Stimulated activated CD8-positive, alpha-beta memory T cell treated with anti-CD3 and anti-CD28 coated beads, Interleukin-15, amount 100 ng/mL, for 4 hours (primary cell): Measurements from ENCODE around the gene ITIH5.
"Not testable (repeated sequence)": the region's sequence is repeated elsewhere in the genome, so short reads cannot be mapped to it uniquely, and the experiment has no call there.

Source experiments
- DNase-seq, 2 donors: peaks; one replicate each; pipeline ENCODE4 v3.0.0-alpha.2; 2020; ENCODE audit warnings: low read depth in 2 of 2

Gene ITIH5

DNA sequence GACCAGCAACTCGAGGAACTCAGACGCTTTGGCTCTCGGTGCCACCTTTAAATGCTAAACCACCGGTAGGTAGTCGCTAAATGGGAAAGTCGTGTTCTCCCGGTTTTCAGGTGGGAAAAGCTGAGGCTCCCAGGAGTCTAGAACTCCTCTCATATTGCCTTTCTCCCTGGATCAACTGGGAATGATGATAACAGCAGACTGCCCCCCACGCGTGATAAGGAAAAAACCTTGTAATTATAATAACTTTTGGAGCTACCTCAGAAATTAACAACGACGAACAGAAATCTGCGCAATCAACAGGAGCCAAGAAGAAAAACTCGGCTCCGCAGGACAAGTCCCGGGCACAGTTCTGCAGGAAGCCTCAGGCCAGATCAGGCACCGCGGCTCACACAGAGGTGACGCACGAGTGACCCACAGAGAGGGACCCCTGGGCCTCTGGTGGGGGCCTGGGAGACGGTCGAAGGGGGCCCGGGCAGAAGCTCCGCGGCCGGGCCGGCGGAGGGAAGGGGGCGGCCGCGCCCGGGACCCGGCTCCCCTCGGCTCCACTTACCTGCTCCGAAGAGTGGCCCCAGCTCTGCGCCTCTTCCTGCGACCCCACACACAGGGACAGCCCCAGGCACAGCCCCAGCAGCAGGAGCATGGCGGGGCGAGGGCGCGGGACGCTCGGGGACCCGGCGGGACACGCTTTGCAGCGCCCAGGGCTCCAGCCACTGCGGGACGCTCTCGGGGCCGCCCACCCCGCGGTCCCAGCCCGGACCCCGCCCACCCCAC is at the start of gene ITIH5:
ITIH5 (minus strand) TSS at position 714 of the 771 bp plus-strand sequence; CDS start at position 640, 74 bp downstream.
- no peak for DNase-seq

DNA sequence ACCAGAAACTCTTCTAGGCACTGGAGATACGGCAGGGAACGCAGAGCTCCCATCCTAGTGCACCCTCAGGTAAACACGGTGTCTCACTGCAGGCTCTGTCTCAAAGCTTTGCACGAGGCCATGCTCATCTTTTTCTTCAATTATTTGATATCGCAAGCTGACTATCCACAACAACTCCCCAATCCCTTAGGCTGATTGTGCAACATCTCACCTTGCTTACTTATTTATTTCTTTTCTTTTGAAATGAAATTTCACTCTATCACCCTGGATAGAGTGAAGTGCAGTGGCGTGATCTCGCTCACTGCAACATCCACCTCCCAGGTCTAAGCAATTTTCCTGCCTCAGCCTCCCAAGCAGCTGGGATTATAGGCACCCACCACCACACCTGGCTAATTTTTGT is 48.7 kb upstream of the ITIH5 start:
- DNase-seq, result no peak

DNA sequence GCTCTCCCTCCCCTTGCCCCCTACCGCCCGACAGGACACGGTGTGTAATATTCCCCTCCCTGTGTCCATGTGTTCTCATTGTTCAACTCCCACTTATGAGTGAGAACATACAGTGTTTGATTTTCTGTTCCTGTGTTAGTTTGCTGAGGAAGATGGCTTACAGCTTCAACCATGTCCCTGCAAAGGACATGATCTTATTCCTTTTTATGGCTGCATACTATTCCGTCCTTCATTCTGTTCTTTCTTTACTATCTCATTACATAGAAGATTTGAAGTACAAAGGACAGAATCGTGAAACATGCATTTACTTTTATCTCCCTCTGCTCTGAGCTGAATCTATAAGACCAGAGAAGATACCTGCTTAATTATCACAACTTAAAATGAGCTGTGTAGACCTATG is 44.3 kb upstream of the ITIH5 start:
- DNase-seq, result not testable (repeated sequence)

DNA sequence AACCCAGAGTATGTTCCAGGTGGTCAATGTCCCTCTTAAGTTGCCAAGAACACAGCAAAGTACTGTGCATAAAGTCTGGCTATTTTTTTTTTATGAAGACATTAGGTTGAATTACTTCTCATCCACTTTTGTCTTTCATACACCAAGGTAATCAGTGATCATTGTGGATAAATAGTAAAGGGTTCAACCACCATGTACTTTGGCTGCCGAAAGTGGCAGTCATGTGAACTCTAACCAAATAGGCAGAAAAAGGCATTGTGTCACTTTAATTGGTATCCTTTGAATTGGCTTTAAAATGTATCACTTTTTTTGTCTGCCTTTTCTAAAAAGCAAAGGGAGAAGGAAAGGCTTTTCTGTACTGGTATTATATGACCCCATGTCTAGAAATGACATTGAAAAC is 43.7 kb upstream of the ITIH5 start:
- no peak for DNase-seq

DNA sequence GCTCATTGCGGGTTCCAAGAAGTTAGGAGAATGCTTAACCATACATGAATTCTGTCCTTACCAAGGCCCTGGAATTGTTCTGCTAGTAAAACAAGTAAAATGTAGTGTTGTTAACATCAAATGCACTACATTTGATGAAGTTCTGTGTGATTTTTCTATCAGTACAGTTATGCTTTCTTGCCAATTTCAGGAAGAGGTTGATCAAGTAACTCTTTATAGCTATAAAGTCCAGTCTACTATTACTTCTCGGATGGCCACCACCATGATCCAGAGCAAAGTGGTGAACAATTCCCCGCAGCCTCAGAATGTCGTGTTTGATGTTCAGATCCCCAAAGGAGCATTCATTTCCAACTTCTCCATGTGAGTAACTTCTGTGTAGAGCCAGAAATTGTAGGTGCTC is 42.1 kb upstream of the ITIH5 start:
- DNase-seq, result no peak

DNA sequence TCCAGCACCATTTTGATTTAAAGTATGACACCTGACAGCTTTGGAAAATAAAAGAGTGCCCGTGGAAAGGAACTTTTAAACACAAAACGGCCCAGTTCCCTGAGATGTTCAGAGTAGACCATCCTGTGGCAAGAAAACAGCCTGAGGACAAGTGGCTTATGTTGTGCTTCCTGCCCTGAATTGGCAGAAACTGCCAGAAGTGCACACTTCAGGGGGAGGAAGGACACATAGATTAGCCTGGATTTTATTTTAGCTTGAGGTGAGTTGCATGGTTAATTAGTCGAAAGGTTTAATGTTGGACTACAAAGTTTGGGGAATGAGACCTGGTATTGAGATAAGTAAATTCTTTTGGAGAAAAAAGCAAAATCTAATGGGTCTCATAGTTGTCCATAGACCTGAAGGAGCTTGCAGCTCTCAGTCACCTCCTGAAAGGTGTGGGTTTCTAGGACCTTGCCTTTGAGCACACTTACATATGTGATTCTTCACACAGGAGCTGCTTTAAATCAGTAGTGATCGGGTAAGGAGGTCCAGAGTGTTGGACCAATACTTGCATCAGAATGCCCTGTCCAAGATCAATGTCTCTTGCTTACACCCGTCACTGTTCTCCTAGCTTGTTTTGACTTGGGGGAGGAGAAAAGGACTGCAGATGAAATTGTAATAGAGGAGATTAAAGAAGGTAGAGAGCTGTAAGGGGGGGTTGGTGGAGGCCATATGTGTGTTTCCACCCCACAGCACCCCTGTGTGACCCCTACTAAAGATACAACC is 41.3 kb upstream of the ITIH5 start:
- DNase-seq, result no peak

DNA sequence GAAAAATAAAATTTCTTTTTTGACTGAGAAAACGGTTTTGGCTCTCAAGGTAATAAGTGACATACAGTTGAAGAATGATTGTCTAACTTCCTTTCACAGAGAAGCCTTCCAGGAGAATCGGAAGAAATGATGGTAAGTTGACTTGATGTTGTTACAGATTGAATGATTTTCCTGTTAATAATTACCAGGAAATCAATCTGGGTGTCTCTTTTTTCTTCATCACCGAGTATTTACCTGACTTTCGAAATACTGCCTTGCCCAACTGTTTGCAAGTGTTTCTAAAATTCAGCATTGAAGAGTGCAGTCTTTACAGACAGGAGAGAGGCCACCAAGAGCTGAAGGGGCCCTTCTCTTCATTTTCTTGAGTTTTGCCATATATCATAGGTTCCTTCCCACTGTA is 40.3 kb upstream of the ITIH5 start:
- DNase-seq, result no peak

DNA sequence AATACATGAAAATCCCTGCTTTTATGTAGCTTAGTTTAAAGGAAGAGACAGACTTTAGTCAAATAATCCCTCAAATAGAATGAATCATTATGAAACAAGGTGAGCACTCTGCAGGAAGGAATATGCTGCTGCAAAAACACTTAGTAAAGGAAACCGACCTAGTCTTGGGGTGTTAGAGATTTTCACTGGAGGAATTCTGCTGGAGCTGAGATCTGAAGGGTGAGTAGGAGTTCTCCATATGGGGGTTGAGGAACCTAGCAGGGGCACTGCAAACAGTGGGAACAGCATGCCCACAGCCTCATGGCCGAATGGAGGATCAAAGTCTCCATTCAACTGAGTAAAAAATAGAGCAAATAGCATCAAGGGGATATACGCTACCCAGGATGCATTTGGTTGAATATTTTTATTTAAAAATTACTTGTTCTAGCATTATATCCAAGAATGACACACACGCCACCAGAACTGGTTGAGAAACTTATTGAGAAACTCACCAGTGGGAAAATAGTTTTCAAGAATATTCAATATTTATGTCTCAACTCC is 39.8 kb upstream of the ITIH5 start:
- DNase-seq, result no peak

DNA sequence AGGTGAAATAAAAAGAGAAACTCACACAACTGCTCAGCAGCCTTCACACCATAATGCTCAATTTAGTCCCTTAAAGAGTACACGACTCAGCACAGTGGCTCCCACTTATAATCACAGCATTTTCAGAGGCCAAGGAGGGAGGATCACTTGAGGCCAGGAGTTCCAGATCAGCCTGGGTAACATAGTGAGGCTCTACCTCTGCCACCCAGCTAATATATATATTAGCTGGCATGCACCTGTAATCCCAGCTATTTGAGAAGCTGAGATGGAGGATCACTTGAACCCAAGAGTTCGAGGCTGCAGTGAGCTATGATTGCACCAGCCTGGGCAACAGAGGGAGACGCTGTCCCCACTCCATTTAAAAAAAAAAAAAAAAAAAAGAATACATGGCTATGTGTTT is 38.6 kb upstream of the ITIH5 start:
- no peak for DNase-seq

DNA sequence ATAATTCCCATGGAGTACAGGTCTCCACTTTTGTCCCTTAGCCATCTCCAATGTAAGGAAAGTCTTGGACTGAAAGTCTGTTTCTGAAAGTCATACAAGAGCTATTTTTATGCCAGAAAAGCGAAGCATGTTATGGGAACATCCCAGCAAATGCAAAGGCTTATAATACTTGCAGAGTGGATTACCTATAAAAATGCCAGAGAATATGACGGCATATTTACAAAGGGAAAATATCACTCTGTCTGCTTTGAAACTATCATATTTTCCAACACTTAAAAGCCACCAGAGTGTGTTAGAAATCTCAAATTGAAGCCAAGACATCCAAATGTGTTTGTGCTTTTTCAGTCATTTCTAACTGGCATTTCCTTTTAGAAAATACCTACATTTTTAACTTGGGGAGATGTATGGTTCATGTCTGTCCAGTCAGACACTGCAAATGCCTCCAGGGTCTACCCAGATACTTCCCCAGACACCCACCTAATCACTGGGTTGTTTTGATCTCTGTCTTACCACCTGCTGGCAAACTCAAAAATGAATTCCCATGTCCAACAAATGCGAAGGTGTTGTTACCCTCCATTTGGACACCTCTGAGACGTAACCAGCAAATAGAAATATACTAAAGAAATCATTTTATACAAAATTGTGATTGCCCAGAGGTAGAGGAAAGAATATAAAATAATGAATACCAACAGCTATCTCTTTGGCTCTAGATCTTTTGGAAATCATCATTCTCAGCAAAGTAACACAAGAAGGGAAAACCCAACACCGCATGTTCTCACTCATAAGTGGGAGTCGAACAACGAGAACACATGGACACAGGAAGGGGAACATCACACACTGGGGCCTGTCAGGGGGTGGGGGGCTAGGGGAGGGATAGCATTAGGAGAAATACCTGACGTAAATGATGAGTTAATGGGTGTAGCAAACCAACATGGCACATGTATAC is 37.6 kb upstream of the ITIH5 start:
- no peak for DNase-seq

DNA sequence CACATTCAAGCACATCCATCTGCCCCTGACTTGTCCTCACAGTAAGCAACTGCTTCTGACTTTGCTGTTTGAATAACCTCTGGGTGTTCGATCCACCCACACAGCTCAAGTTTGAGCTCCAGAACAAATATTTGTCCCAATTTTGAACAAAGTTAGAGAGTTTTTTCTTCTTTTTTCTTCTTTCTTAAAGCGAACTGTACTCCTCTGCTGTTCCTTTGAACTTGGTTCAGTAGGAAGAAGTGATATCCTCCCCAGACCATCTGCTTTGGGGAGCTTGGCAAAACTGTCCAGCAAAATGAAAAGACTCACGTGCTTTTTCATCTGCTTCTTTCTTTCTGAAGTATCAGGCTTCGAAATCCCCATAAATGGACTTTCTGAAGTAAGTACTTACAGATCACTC is 36.4 kb upstream of the ITIH5 start, which contains the start of gene ITIH2:
ITIH2 (plus strand) TSS at position 177 of the 400 bp plus-strand sequence; CDS start at position 296, 119 bp downstream.
- no peak for DNase-seq

DNA sequence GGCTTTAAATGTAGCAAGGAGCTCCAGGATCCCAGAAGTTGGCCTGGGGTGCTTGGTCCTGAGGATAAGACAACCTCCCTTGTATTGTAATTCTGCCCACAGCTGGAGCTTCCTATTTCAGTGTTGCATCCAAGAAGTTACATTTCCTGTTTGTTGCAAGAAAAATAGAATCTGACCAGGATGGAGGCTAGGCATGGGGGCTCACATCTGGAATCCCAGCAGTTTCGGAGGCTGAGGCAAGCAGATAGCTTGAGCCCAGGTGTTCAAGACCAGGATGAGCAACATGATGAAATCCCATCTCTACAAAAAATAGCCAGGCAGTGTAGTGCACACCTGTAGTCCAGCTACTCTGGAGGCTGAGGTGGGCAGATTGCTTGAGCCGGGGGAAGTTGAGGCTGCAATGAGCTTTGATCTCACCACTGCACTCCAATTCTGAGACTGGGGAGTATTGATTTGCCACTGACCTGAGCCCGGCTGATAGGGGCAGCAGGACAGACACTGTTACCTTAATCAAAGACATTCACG is 35.6 kb upstream of the ITIH5 start:
- no peak for DNase-seq

DNA sequence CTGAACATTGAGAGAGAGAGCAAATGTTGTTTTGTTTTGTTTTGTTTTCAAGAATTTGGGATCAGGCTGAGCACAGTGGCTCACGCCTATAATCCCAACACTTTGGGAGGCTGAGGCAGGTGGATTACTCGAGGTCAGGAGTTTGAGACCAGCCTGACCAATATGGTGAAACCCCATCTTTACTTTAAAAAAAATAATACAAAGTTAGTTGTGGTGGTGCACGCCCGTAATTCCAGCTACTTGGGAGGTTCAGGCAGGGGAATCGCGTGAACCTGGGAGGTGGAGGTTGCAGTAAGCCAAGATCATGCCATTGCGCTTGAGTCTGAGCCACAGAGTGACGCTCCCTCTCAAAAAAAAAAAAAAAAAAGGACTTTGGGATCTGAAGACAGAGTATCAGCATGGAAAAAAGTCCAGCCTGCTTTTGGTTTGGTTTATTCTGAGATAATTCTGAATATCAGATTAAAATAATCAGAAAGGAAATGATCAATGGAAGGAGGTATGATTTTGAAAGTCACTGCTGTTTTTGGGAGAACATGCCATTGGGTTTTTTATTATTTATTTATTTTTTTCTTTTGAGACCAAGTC is 34.5 kb upstream of the ITIH5 start:
- DNase-seq, result no peak

DNA sequence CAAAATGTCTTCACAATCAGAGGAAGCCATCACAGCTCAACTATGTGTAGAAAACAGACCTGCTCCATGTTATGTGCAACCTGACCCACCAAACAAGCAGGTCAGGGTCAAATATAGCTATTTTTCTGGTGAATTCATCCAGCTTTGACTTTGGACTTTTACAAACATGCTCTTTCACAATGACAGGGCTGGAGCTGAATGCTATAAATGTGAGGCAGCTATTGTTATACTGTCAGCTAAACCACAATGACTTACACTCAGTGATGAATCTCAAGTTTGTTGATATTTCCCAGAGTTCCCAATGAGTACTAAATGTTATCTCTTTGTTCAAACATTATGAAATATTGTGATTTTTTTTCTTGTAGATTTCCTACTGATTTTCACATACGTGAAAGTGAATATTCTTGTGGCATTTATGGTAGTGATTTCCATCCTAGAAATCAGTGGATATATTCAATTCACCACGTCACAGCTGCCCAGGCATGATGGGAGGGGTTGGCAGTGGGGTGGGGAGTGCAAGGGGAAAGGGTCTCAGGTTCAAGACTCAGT is 33.9 kb upstream of the ITIH5 start:
- no peak for DNase-seq

DNA sequence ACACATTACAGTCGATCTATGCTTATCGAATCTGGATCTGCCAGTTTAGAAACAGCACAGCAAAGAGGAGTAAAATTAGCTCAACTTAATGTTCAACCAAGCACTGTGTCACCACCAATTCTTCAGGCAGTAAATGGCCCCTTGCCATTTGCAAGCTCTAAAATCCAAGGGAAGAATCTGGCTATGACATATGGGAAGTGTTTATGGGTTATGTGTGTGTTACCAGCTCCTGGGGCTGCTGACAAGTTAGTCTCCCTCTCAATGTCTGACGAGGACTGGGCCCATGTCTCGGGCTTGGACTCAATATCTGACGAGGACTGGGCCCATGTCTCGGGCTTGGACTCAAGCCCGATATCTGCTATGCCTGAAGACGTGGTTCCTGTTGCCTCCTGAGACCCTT is 30.7 kb upstream of the ITIH5 start:
- no peak for DNase-seq

DNA sequence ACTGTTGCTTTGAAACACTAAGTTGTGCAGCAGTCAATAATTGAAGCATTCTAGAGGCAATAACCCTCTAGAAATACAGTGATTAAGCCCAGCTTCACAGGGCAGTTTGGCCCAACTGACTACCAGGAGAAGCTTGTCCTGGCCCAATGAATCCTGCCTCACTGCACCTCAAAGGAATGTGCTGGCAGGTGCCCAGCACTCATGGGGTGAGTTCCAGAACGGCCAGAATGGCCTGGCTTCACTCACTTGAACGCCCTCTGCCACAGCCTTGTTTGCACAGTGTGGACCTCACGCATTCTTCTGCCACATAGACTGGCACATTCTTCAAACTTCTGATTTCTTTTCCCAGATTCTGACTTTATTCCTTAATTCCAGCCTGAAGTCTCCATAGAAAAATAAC is 29.8 kb upstream of the ITIH5 start:
- no peak for DNase-seq

DNA sequence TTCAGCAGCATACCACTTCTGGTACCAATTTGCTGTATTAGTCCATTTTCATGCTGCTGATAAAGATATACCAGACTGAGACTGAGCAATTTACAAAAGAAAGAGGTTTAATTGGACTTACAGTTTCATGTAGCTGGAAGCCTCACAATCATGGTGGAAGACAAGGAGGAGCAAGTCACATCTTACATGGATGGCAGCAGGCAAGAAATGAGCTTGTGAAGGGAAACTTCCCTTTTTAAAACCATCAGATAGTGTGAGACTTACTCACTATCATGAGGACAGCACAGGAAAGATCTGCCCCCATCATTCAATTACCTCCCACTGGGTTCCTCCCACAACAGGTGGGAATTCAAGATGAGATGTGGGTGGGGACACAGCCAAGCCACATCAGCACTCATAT is 26.4 kb upstream of the ITIH5 start:
- not testable (repeated sequence) for DNase-seq

DNA sequence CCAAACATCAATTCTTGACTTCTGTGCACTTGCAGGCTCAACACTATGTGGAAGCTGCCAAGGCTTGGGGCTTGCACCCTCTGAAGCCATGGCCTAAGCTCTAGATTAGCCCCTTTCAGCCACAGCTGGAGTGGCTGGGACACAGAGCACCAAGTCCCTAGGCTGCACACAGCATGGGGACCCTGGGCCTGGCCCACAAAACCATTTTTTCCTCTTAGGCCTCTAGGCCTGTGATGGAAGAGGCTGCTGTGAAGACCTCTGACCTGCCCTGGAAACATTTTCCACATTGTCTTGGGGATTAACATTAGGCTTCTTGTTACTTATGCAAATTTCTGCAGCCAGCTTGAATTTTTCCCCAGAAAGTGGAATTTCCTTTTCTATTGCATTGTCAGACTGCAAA is 25.6 kb upstream of the ITIH5 start:
- not testable (repeated sequence) for DNase-seq

DNA sequence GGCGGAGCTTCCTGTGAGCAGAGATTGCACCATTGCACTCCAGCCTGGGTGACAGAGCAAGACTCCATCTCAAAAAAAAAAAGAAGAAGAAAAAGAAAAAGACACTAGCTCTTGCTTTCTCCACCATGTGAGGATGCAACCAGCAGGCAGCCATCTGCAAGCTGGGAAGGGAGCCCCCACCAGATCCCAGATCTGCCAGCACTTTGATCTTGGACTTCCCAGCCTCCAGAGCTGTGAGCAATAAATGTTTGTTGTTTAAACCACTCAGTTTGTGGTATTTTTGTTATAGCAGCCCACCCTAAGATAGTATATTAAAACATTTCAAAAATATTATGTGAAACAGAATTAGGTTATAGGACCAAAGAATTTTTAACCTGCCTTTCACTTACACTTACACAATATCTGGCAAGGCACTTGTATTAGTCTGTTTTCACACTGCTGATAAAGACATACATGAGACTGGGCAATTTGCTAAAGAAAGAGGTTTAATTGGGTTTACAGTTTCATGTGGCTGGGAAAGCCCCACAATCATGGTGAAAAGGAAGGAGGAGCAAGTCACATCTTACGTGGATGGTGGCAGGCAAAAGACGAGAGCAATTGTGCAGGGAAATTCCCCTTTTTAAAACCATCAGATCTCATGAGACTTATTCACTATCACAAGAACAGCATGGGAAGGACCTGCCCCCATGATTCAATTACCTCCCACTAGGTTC is 24.3 kb upstream of the ITIH5 start:
- DNase-seq, result not testable (repeated sequence)

DNA sequence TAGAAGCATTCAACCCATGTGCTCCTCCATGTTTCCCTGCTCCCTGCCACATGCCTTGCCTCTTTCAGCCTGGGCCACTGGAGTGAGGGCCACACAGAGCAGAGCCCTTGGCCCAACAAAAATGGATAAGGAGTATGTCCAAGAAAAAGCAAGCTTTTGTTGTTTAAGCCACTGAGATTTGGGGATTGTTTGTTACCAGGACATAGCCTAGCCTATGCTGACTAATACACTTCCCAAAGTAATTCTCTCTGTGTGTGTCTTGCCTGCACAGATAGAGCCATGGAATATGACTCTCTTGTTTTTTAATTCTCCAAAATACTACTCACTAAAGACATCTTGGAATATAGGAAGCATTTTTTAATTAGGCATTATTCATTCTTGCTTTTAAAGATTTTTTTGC is 22.8 kb upstream of the ITIH5 start:
- DNase-seq, result no peak
